Pancreas (tissue), 10 donors: ENCODE measurements around the gene LYST. TPM values are rescaled to one million over a fixed set of nuclear protein-coding genes. Genes with fewer than 3 reads are reported as not detected.
A peak's percentile ranks its signal among the peaks of the same experiment; 100 is the strongest.

Experiments
- ATAC-seq, 4 donors: fragments of 200-7000 bp; cut with Tn5 transposase; one replicate each; pipeline versions ENCODE4 v1.8.0 to v1.9.1; 2020; ENCODE audit warnings: mild to moderate bottlenecking in 4 of 4, moderate library complexity in 4 of 4
- DNase-seq, 6 donors: peaks; one replicate each; pipeline ENCODE4 v3.0.0-alpha.2; 2020
- FAIRE-seq: peaks from 2 replicates; lab custom pipeline; 2012; peaks lifted over from hg19 to GRCh38; lab: Jason Lieb, UNC
- H3K27ac ChIP-seq, 4 donors: fragments of 200-600 bp; sonication (generic); 1 replicate in 3 of 4; 2 replicates in 1 of 4; pipeline versions ENCODE4 v1.5.0 to v1.8.0; 2020
- H3K27me3 ChIP-seq, 4 donors: fragments of 200-600 bp; one replicate each; pipeline ENCODE4 v1.8.0; 2021
- H3K36me3 ChIP-seq, 3 donors: fragments of 200-600 bp; sonication (generic) in 1 of 3; one replicate each; pipeline versions ENCODE4 v1.5.0 to v1.8.0; 2020 to 2021
- H3K4me1 ChIP-seq, 3 donors: fragments of 200-600 bp; one replicate each; pipeline ENCODE4 v1.8.0; 2021
- H3K4me3 ChIP-seq, 4 donors: fragments of 200-600 bp; sonication (generic) in 2 of 4; one replicate each; pipeline versions ENCODE4 v1.5.0 to v1.8.0; 2020 to 2021
- H3K9me3 ChIP-seq, 4 donors: fragments of 200-600 bp; one replicate each; pipeline ENCODE4 v1.8.0; 2021
- WGBS, 2 donors: extraction: QIAGEN DNeasy Blood & Tissue Kit; methylation state at CpG; one replicate each; pipeline ENCODE4 v1.1.7; 2013; 5-methylcytosine and 5-hydroxymethylcytosine counted together
- intact Hi-C, 3 donors: fragments of 100-400 bp; cut with DNase I; formaldehyde crosslinking; loops; one replicate each; pipeline versions ENCODE4 v1.11.1 to v1.14.2; 2022
- polyA plus RNA-seq, 2 donors: library from polyadenylated mRNA; stranded (reverse); fragments of 200-250 nt; gene quantifications; one replicate each; pipeline ENCODE4 v1.2.3, GENCODE V29; 2013
- total RNA-seq, 6 donors: library from RNA; stranded (reverse); fragmentation: NEBNext Ultra II Directional in 4 of 6; extraction: Animal tissue kit (Norgen Biotek cat#: 25700) in 4 of 6; gene quantifications; one replicate each; pipeline versions ENCODE4 v1.2.1 to v1.2.4, GENCODE V29; 2021 to 2023
- TF ChIP-seq, protein P1 (sequence below), 4 donors: fragments of 200-600 bp; sonication (generic) in 3 of 4; IDR thresholded peaks; one replicate each; pipeline versions ENCODE4 v1.5.0 to v1.8.0; 2021; ENCODE audit warnings: antibody characterized with exemption in 4 of 4
- donor health status: healthy with polysubstance abuse.
- donor health status: DM: no; HTN: no; CAD: no; lungs with moderate emphysema.
- donor health status: DM: no; HTN: no; CAD: no.
- donor health status: control.
- donor health status: control.
- donor health status: Bipolar disorder and iron deficiency.
- donor health status: DM: yes; HTN: yes; CAD: no.
- donor health status: DM: no; HTN: no; CAD: no.
- donor health status: DM: no; HTN: no; CAD: no.
- donor health status: DM: yes; HTN: yes; CAD: no.

Gene LYST
- total and polyA plus RNA-seq, 8 donors = 4.3 to 13.7 (median 8.9) TPM

DNA sequence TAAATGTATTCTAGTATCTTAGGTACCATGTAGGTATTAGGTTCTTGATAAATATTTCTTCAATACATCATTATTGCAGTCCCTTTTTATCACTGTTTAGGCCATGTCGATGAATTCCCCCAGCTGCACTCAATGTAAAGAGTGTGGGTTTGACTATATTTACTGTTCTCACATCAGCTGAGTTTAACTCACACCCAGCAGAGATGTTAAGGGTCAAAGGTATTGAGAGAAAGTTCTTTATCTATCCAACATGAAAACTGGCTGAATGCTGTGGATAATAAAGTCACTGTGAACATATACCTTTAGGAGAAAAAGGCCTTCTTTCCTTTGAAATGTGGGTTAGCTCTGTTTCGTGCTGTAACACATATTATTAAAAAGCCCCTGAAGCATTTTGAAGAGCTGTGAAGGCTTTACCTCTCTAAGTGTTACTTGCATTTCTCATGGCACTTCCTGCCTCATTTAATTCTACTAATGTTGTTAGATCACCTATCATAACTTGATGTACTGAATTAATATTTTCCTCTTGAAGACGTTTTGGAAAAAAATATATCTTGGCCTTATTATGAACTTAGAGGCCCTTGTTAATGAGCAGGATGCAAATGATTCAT lies 19.1 kb upstream of the LYST start:
- no peaks in the 10 kb centered on the region for H3K27me3 ChIP-seq
- TF ChIP-seq, protein P1, sequence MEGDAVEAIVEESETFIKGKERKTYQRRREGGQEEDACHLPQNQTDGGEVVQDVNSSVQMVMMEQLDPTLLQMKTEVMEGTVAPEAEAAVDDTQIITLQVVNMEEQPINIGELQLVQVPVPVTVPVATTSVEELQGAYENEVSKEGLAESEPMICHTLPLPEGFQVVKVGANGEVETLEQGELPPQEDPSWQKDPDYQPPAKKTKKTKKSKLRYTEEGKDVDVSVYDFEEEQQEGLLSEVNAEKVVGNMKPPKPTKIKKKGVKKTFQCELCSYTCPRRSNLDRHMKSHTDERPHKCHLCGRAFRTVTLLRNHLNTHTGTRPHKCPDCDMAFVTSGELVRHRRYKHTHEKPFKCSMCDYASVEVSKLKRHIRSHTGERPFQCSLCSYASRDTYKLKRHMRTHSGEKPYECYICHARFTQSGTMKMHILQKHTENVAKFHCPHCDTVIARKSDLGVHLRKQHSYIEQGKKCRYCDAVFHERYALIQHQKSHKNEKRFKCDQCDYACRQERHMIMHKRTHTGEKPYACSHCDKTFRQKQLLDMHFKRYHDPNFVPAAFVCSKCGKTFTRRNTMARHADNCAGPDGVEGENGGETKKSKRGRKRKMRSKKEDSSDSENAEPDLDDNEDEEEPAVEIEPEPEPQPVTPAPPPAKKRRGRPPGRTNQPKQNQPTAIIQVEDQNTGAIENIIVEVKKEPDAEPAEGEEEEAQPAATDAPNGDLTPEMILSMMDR (IDR thresholded peaks at IDR 0.05) = no peak
- intact Hi-C loops = no loop called here
- ATAC-seq = no peak
- H3K9me3 ChIP-seq = no peaks in the 10 kb centered on the region
- no peak overlapping the region for H3K27ac ChIP-seq
- no peak for DNase-seq
- FAIRE-seq = no peak
- WGBS, 2 donors = 58 to 70% methylated on average over 3 of the region's 3 CpGs
- H3K4me1 ChIP-seq = no peaks in the 10 kb centered on the region
- no peak overlapping the region for H3K4me3 ChIP-seq
- no peaks in the 10 kb centered on the region for H3K36me3 ChIP-seq

GRCh38 chr1:235883261-235883927 lies 16.7 kb upstream of the LYST start:
- TF ChIP-seq, protein P1 (IDR thresholded peaks at IDR 0.05) = no peak
- WGBS, 2 donors = 23 to 32% methylated on average over 12 of the region's 12 CpGs
- FAIRE-seq = no peak

DNA sequence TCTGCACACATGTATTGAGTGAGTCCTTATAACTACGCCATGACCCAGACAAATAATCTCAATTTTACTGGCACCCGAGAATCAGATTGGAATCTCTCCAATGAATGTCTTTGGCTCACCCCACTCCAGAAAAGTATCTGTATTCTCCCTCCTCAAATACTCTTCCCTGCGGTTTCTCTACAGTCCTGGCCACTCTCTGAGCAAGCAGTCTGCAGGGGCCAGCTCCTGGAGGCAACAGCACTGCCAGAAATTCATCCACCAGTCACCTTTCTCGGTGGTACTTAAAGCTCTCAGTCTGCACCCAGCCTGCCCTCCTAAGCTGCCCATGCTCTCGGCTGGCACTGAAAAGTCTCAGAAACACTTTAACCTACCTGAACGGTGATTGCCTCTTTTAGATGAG lies 16.1 kb upstream of the LYST start:
- ATAC-seq = peak; percentile 26 to 44 (median 36)
- intact Hi-C loops = no loop called here

More at GRCh38 chr1:235883261-235883927, 16.7 kb upstream of the LYST start:
- no peaks in the 10 kb centered on the region for H3K9me3 ChIP-seq
- DNase-seq = peak; percentile 72 to 89 (median 84)
- no peaks in the 10 kb centered on the region for H3K36me3 ChIP-seq
- ATAC-seq = peak; percentile 90 to 96 (median 94)
- H3K27me3 ChIP-seq = no peaks in the 10 kb centered on the region
- intact Hi-C loops = no loop called here
- H3K27ac ChIP-seq = peak overlapping the region in 2 of 4 donors; percentile 10 to 55
- peak overlapping the region in 1 of 4 donors; percentile 28 for H3K4me3 ChIP-seq
- no peaks in the 10 kb centered on the region for H3K4me1 ChIP-seq

DNA sequence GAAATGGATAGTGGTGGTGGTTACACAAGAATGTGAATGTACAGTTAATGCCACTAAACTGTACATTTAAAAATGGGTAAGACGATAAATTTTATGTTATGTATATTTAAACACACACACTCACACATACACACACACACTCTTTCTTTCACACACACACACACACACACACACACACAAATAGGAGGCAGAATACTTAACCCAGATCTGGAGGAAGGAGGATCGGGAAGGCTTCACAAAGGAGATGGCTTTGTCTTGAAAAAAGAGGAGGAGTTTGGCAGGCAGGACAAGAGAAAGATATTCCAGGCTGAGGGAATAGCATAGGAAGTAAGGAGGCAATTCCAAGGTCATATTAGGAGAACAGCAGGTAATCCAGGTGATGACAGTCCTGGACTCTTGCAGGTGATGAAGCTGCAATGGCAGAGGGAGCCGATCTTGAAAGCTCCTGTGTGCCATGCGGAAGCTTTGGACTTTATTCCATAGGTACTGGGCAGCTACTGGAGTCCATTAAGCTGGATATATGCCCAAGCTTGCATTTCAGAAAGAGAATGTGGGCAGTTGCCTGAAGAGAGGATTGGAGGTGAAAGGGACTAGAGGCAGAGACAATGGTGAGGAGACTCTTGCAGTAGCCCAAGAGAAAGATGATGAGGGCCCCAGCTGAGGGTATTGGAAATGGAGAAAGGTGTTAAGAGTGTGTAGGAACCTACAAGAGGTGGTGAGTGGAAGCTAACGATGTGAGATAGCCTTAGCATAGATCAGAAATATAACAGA lies 15.4 kb upstream of the LYST start:
- Histone ChIP-seq H3K4me3 (no peak overlapping the region), H3K9me3 (no peaks in the 10 kb centered on the region), H3K27me3 (no peaks in the 10 kb centered on the region), H3K27ac (peak overlapping the region in 1 of 4 donors; percentile 55), H3K4me1 (no peaks in the 10 kb centered on the region), H3K36me3 (no peaks in the 10 kb centered on the region)
- ATAC-seq = no peak
- FAIRE-seq = no peak
- WGBS, 2 donors = 87 to 89% methylated on average over 5 of the region's 5 CpGs
- TF ChIP-seq, protein P1 (IDR thresholded peaks at IDR 0.05) = no peak
- intact Hi-C loops = no loop called here
- DNase-seq = no peak

More for the DNA sequence above, 16.1 kb upstream of the LYST start:
- H3K4me1 ChIP-seq = no peaks in the 10 kb centered on the region
- H3K36me3 ChIP-seq = no peaks in the 10 kb centered on the region
- no peaks in the 10 kb centered on the region for H3K9me3 ChIP-seq
- no peaks in the 10 kb centered on the region for H3K27me3 ChIP-seq
- FAIRE-seq (no peak), DNase-seq (no peak)
- peak overlapping the region in 1 of 4 donors; percentile 28 for H3K4me3 ChIP-seq
- peak overlapping the region in 1 of 4 donors; percentile 55 for H3K27ac ChIP-seq
- TF ChIP-seq, protein P1 (IDR thresholded peaks at IDR 0.05) = no peak
- 56 to 58% methylated on average over 6 of the region's 6 CpGs for WGBS, 2 donors
